GM18499 (cell line): Measurements from ENCODE around the gene CTBP2.

Experiments used
- ATAC-seq: cut with Tn5 transposase; IDR thresholded peaks from one replicate; pipeline ENCODE4 v1.9.1; 2021; ENCODE audit warnings: moderate number of reproducible peaks; ENCODE audit not compliant: insufficient read depth, unreplicated experiment

Gene CTBP2

GRCh38 chr10:125112697-125113494, 47.5 kb downstream of the CTBP2 start:
- ATAC-seq: no peak

GRCh38 chr10:125111118-125111727, 49.1 kb downstream of the CTBP2 start:
- no peak for ATAC-seq

- no peak for ATAC-seq
These were observed 52.3 kb downstream of the CTBP2 start for GRCh38 chr10:125107965-125108580.

- ATAC-seq: no peak
These were observed 53.0 kb downstream of the CTBP2 start for GRCh38 chr10:125107166-125107949.

GRCh38 chr10:125106586-125106985, 53.8 kb downstream of the CTBP2 start:
- no peak for ATAC-seq

GRCh38 chr10:125105706-125106255, 54.6 kb downstream of the CTBP2 start:
- no peak for ATAC-seq

GRCh38 chr10:125105155-125105554, 55.2 kb downstream of the CTBP2 start:
- no peak for ATAC-seq

GRCh38 chr10:125104559-125104958, 55.8 kb downstream of the CTBP2 start:
- no peak for ATAC-seq

- ATAC-seq: no peak
These were observed 56.4 kb downstream of the CTBP2 start for GRCh38 chr10:125103924-125104323.

GRCh38 chr10:125103466-125103865, 56.9 kb downstream of the CTBP2 start:
- no peak for ATAC-seq

- ATAC-seq: no peak
These were observed 57.5 kb downstream of the CTBP2 start for GRCh38 chr10:125102821-125103220.

- ATAC-seq: no peak
These were observed 58.1 kb downstream of the CTBP2 start for GRCh38 chr10:125102246-125102645.

- ATAC-seq: no peak
These were observed 58.8 kb downstream of the CTBP2 start for GRCh38 chr10:125101581-125101980.

GRCh38 chr10:125101049-125101448, 59.3 kb downstream of the CTBP2 start:
- ATAC-seq: no peak

- no peak for ATAC-seq
These were observed 62.8 kb downstream of the CTBP2 start for GRCh38 chr10:125097409-125098070.

- ATAC-seq: no peak
These were observed 63.4 kb downstream of the CTBP2 start for GRCh38 chr10:125096975-125097374.

GRCh38 chr10:125096371-125096770, 64.0 kb downstream of the CTBP2 start:
- no peak for ATAC-seq

- no peak for ATAC-seq
These were observed 64.6 kb downstream of the CTBP2 start for GRCh38 chr10:125095776-125096175.

- no peak for ATAC-seq
These were observed 65.1 kb downstream of the CTBP2 start for GRCh38 chr10:125095228-125095627.

GRCh38 chr10:125094806-125095205, 65.6 kb downstream of the CTBP2 start:
- no peak for ATAC-seq
